GM13977 (cell line): Measurements from ENCODE around the gene ZSWIM3.

Experiments
- DNase-seq: peaks from one replicate; pipeline ENCODE4 v3.0.0; 2012; ENCODE audit warnings: low spot score
- in situ Hi-C: fragments of 300-500 bp; cut with MboI; formaldehyde crosslinking; loops from one replicate; pipeline ENCODE4 v1.12.0; 2022; ENCODE audit warnings: low sequenced_read_pairs, low pct_unique_long_range_greater_than_20kb, mixed read lengths, inconsistent platforms; ENCODE audit not compliant: unreplicated experiment
- TF ChIP-seq, protein P1 (sequence below): IDR thresholded peaks from 2 replicates; pipeline ENCODE4 v1.5.1; 2012; ENCODE audit warnings: mild to moderate bottlenecking, control low read depth; ENCODE audit not compliant: insufficient read depth; ENCODE audit errors: extremely low read depth, missing control alignments

The ZSWIM3 gene

DNA sequence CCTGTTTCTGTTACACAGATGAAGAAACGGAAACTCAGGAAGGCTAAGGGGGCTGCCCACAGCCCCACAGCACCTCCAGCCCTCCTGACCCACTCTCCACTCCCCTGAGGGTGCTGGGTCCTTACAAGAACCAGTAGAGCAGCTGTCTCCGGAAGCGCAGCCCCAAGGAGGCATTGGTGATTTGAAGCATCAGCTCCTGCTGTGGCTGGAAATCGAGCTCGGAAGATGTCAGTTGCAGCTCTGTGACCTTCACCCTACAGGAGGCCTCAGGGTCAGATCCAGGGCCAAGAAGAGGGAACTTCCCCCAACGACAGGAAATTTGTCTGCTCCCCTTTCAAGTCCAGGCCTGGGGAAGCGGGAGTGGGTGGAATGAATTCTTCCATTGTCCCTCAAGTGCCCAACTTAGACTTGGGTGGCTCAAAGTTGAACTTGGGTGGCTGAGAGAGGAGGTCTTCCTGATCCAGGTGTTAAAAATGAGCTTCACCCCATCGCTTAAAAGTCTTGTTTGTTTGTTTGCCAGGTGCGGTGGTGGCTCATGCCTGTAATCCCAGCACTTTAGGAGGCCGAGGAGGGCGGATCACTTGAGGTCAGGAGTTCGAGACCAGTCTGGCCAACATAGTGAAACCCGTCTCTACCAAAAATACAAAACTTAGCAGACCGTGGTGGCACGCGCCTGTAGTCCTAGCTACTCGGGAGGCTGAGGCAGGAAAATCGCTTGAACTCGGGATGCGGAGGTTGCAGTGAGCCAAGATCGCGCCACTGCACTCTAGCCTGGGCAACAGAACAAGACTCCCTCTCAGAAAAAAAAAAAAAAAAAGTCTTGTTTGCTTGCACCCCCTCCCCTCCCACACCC lies 52.6 kb downstream of the ZSWIM3 start:
- in situ Hi-C loops = no loop called here
- TF ChIP-seq, protein P1, sequence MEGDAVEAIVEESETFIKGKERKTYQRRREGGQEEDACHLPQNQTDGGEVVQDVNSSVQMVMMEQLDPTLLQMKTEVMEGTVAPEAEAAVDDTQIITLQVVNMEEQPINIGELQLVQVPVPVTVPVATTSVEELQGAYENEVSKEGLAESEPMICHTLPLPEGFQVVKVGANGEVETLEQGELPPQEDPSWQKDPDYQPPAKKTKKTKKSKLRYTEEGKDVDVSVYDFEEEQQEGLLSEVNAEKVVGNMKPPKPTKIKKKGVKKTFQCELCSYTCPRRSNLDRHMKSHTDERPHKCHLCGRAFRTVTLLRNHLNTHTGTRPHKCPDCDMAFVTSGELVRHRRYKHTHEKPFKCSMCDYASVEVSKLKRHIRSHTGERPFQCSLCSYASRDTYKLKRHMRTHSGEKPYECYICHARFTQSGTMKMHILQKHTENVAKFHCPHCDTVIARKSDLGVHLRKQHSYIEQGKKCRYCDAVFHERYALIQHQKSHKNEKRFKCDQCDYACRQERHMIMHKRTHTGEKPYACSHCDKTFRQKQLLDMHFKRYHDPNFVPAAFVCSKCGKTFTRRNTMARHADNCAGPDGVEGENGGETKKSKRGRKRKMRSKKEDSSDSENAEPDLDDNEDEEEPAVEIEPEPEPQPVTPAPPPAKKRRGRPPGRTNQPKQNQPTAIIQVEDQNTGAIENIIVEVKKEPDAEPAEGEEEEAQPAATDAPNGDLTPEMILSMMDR = no peak
- DNase-seq = no peak

DNA sequence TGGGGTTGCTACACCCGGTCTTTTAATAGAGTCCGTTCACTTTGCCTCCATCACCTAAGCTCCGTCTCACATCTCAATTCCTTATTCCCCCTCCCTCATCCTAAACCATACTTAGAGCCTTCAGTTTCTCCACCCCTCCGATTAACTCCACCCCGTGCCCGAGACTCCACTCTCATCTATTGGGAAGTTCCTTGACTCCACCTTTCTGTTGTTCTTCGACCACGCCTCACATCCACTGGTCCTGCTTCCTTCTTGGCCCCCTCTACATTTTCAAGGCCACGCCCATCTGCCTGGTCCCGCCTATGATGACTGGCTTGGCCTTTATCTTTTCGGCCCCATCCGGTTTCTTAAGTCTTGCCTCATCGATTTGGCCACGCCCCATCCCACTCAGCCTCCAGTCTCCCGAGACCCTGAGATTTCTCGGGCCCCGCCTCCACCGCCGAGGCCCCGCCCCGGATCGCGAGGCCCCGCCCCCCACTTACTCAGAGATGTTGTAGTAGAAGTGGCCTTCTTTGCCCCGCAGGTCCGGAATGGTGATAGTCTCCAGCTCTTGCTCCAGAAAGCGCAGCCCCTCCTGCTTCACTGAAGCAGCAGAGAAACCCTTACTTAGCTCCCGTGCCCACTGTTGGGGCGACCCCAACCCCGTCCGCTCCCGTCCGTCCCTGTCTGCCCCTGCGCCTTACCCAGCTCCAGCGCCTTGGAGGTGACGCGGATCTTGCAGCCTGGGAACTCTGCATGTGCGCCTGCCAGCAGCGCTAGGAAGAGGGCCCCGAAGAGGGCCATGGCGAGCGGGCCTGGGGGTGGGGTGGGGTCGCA lies 53.5 kb downstream of the ZSWIM3 start:
- peak; percentile 99 for DNase-seq
- in situ Hi-C loops = no loop called here
- TF ChIP-seq, protein P1 = no peak

DNA sequence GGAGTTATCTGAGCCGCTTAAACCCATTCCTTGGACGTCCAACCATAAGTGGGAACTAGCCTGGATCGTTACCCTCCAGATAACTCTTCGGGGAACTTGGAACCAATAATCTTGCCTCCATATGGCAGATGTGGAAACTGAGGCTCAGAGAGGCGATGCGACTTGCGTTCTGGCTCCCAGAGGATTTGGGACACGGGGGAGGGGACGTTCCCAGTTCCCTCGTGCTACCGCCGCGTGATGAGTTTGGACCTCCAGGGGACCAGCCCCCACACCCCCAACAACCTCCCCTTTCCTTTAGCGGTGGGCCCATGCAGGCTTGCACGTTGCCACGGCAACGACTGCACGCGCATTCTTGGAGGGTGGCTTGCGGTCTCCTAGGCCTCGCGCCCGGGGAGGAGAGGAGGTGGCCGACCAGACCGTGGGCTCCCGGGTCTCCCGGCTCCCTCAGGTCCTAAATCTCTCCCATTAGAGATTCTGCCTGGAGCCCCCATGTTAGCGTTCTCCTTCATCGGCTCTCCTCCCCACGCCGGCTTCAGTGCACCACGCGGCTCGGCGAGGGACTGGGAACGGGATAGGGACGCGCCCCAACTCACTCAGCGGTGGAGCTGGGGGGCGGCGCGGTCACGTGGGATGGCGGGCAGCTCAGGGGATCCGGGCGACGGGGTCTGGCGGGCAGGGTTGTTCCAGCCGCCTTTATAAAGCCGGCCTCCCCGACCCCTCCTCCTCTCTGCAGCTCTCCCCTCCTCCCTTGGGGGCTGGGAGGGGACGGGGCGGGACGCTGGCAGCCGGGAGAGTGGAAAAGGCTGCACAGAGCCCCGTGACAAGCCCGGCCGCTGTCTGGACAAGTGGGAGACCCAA lies 54.3 kb downstream of the ZSWIM3 start, which contains the start of gene PLTP:
PLTP (minus strand) TSS at position 670 of the 858 bp plus-strand sequence. CDS start 703 bp downstream, outside the sequence.
- peak; percentile 50 for DNase-seq

DNA sequence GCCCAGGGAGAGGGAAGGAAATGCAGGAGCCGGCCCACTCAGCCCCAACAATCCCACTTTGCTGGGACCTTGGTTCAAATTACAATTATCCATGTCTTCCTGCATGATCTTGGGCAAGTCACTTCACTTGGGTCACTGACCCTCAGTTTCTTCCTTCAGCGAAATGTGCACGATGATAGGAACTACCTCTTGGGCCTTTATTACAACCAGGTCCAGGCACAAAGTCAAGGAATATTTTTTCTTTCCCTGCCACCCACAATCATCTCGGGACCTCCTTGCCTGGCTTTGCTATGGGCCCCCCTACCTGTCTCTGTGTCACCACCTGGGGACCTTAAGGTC lies 54.9 kb downstream of the ZSWIM3 start:
- in situ Hi-C loops = no loop called here
- TF ChIP-seq, protein P1 = no peak
- no peak for DNase-seq

More for the DNA sequence above, 54.3 kb downstream of the ZSWIM3 start, which contains the start of gene PLTP:
- TF ChIP-seq, protein P1 = no peak
- in situ Hi-C loops = no loop called here

DNA sequence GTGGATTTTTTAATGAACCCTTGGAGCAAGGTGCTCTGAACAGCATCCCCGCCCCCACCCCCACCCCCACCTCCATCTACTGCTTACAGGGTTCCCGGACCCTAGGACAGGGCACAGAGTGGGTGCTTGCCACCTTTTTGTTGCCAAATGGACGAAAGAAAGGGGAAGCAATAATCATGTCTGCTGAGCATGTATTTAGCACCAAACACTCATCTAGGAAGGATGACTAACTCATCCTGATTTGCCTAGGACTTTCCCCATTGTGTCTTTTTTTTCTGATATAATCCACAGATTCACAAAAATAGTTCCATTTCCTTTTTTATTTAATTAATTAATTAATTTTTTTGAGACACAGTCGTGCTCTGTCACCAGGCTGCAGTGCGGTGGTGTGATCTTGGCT lies 55.7 kb downstream of the ZSWIM3 start:
- TF ChIP-seq, protein P1 = no peak
- in situ Hi-C loops = no loop called here
- no peak for DNase-seq

DNA sequence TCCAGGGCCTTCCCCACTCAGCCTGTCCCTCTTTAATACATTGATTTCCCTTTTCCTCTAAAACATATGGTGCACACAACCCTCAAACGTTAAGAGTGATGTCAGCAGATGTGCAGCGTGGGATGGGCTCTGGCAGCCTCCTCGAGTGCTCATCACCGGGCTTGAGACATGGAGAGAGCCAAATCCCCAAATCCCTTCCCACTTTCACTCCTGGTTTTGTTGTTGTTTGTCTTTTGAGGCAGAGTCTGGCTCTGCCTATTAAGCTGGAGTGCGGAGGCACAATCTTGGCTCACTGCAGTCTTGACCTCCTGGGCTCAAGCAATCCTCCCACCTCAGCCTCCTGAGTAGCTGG lies 60.4 kb downstream of the ZSWIM3 start:
- TF ChIP-seq, protein P1 = no peak
- no peak for DNase-seq
- in situ Hi-C loops = no loop called here
